Psoas muscle (tissue), 8 donors: ENCODE data around the gene HOXD4. TPM values are rescaled to one million over a fixed set of nuclear protein-coding genes. Genes with fewer than 3 reads are reported as not detected.
A peak's percentile ranks its signal among the peaks of the same experiment; 100 is the strongest.

ENCODE experiments used
- ATAC-seq, 4 donors: fragments of 200-7000 bp; cut with Tn5 transposase; one replicate each; pipeline ENCODE4 v1.9.1; 2020; ENCODE audit warnings: moderate library complexity in 3 of 4, mild to moderate bottlenecking in 2 of 4
- DNase-seq, 2 donors: peaks; one replicate each; pipeline ENCODE4 v3.0.0-alpha.2; 2020
- H3K27ac ChIP-seq: fragments of 200-600 bp; one replicate; pipeline ENCODE4 v1.8.0; 2022
- H3K27me3 ChIP-seq, 3 donors: fragments of 200-600 bp in 1 of 3; one replicate each; pipeline versions ENCODE4 v1.6.1 to v1.8.0; 2013 to 2022; ENCODE audit warnings: low read length in 2 of 3, mild to moderate bottlenecking in 2 of 3, moderate library complexity in 1 of 3; ENCODE audit not compliant: insufficient read depth in 3 of 3
- H3K36me3 ChIP-seq, 2 donors: fragments of 200-600 bp in 1 of 2; one replicate each; pipeline versions ENCODE4 v1.6.1 to v1.8.0; 2013 to 2022; ENCODE audit warnings: low read depth in 1 of 2, mild to moderate bottlenecking in 1 of 2, moderate library complexity in 1 of 2; ENCODE audit not compliant: insufficient read depth in 1 of 2
- H3K4me1 ChIP-seq: fragments of 200-600 bp; one replicate; pipeline ENCODE4 v1.8.0; 2022
- H3K4me3 ChIP-seq: fragments of 200-600 bp; one replicate; pipeline ENCODE4 v1.8.0; 2022; ENCODE audit warnings: mild to moderate bottlenecking
- H3K9me3 ChIP-seq: fragments of 200-600 bp; one replicate; pipeline ENCODE4 v1.8.0; 2022
- WGBS, 3 donors: extraction: QIAGEN DNeasy Blood & Tissue Kit; methylation state at CpG; one replicate each; pipeline versions ENCODE4 v1.1.6 to v1.1.7; 2013; 5-methylcytosine and 5-hydroxymethylcytosine counted together
- intact Hi-C, 2 donors: fragments of 100-400 bp; cut with DNase I; formaldehyde crosslinking; loops; one replicate each; pipeline versions ENCODE4 v1.11.0 to v1.14.2; 2022
- polyA plus RNA-seq, 3 donors: library from polyadenylated mRNA; stranded (reverse); fragments of 200-250 nt; gene quantifications; one replicate each; pipeline ENCODE4 v1.2.3, GENCODE V29; 2013
- total RNA-seq, 4 donors: library from RNA; stranded (reverse); fragmentation: NEBNext Ultra II Directional in 2 of 4; extraction: Animal tissue kit (Norgen Biotek cat#: 25700) in 2 of 4; gene quantifications; one replicate each; pipeline versions ENCODE4 v1.2.1 to v1.2.4, GENCODE V29; 2021 to 2023
- TF ChIP-seq, protein P1 (sequence below): fragments of 200-600 bp; IDR thresholded peaks from one replicate; pipeline ENCODE4 v1.8.0; 2022; ENCODE audit warnings: antibody characterized with exemption
- donor health status: healthy with polysubstance abuse.
- donor health status: DM: no; HTN: no; CAD: no; lungs with moderate emphysema.
- donor health status: Bipolar disorder and iron deficiency.
- donor health status: healthy.
- donor health status: DM: yes; HTN: yes; CAD: no.
- donor health status: DM: no; HTN: no; CAD: no.
- donor health status: DM: no; HTN: no; CAD: no.
- donor health status: DM: yes; HTN: yes; CAD: no.

HOXD4 gene
- total and polyA plus RNA-seq, 7 donors = 0.26 to 4.1 (median 1.2) TPM

DNA sequence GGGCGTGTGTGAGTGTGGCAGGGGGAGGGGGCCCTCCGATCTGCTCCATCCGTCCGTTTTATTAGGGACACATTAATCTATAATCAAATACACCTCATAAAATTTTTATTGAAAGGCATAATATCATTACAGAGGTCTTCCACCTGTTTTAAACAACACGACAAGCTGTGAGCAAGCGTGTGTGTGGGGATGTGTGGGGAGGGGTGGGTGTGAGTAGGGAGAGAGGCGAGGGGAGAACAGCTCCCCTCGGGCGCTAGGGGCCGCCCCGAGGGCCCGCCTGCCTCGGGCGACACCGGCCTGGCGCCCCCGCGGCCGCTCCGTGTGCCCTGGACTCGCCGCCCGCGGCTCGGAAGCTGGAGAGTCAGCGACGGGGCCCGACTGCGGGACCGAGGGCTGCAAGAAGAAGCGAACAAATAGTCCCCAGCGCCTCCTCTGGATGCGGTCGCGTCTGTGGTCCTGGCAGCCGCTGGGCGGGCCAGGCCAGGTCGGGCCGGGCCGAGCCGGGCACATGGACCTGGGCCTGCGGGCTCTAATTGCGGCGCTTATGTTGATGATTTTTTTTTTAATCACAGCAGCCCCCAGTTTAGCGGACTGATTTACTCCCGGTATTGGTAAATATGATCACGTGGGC lies 29.2 kb upstream of the HOXD4 start:
- 1 to 2% (median 1%) methylated on average over 31 to 47 of the region's 47 CpGs for WGBS, 3 donors
- intact Hi-C loops = loop anchor here in 1 of 2 donors (5.0 kb wide), 1 partner anchor 1025 kb away; no protein-coding TSS in a partner anchor
- Histone ChIP-seq H3K4me3 (peak overlapping the region; percentile 83), H3K36me3 (no peaks in the 10 kb centered on the region), H3K9me3 (no peaks in the 10 kb centered on the region), H3K27me3 (peaks cover 3 to 51% (median 34%) of the 10 kb centered on the region in 3 donors), H3K4me1 (peaks cover 4% of the 10 kb centered on the region), H3K27ac (peak overlapping the region; percentile 87)
- ATAC-seq (peak; percentile 52 to 67 (median 58)), DNase-seq (no peak)
- TF ChIP-seq, protein P1, sequence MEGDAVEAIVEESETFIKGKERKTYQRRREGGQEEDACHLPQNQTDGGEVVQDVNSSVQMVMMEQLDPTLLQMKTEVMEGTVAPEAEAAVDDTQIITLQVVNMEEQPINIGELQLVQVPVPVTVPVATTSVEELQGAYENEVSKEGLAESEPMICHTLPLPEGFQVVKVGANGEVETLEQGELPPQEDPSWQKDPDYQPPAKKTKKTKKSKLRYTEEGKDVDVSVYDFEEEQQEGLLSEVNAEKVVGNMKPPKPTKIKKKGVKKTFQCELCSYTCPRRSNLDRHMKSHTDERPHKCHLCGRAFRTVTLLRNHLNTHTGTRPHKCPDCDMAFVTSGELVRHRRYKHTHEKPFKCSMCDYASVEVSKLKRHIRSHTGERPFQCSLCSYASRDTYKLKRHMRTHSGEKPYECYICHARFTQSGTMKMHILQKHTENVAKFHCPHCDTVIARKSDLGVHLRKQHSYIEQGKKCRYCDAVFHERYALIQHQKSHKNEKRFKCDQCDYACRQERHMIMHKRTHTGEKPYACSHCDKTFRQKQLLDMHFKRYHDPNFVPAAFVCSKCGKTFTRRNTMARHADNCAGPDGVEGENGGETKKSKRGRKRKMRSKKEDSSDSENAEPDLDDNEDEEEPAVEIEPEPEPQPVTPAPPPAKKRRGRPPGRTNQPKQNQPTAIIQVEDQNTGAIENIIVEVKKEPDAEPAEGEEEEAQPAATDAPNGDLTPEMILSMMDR = no peak

- ATAC-seq = peak; percentile 75 to 94 (median 90)
- Histone ChIP-seq H3K9me3 (no peaks in the 10 kb centered on the region), H3K27me3 (peaks cover 3 to 45% (median 27%) of the 10 kb centered on the region in 3 donors), H3K4me1 (peaks cover 8% of the 10 kb centered on the region), H3K36me3 (no peaks in the 10 kb centered on the region), H3K4me3 (peak within 1 kb of the TSS; percentile 83), H3K27ac (peak within 1 kb of the TSS; percentile 87)
- 0 to 1% (median 0%) methylated on average over 39 to 84 of the region's 84 CpGs for WGBS, 3 donors
- intact Hi-C loops = loop anchor here in 1 of 2 donors (5.0 kb wide), 1 partner anchor 1024 kb away; no protein-coding TSS in a partner anchor
- peak; percentile 72 to 87 for DNase-seq
- TF ChIP-seq, protein P1 = no peak
These were observed 28.5 kb upstream of the HOXD4 start, which contains the start of gene HOXD9 for GRCh38 chr2:176122683-176123410. Gene HOXD9 (plus strand): TSS chr2:176122719. CDS start chr2:176122769, 50 bp downstream.

DNA sequence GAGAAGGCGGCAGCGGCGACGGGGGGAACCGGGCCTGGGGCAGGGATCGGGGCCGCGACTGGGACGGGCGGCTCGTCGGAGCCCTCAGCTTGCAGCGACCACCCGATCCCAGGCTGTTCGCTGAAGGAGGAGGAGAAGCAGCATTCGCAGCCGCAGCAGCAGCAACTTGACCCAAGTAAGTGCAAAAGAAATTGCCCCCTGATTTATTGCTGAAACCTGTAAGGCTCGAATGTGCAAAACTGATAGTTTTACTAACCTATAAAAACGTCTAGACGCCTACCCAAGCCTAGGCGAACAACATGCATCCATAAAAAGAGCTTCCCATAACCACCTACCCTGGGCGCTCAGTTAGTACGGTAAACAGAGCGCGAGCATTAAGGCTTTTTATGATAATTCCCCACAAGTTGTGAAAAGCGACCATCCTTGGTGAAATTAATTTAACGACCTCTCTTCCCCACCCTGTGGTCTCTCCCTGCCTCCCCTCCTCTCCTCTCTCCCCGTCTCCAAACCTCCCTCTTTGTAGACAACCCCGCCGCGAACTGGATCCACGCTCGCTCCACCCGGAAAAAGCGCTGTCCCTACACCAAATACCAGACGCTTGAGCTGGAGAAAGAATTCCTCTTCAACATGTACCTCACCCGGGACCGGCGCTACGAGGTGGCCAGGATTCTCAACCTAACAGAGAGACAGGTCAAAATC lies 27.8 kb upstream of the HOXD4 start:
- Histone ChIP-seq H3K9me3 (no peaks in the 10 kb centered on the region), H3K27ac (peak overlapping the region; percentile 87), H3K36me3 (no peaks in the 10 kb centered on the region), H3K4me1 (peaks cover 16% of the 10 kb centered on the region), H3K27me3 (peaks cover 3 to 38% (median 21%) of the 10 kb centered on the region in 3 donors), H3K4me3 (peak overlapping the region; percentile 83)
- intact Hi-C loops = loop anchor here in 1 of 2 donors (5.0 kb wide), 1 partner anchor 1024 kb away; no protein-coding TSS in a partner anchor
- no peak for DNase-seq
- ATAC-seq = no peak
- TF ChIP-seq, protein P1 = no peak
- WGBS, 3 donors = 38 to 43% (median 42%) methylated on average over 40 of the region's 40 CpGs

DNA sequence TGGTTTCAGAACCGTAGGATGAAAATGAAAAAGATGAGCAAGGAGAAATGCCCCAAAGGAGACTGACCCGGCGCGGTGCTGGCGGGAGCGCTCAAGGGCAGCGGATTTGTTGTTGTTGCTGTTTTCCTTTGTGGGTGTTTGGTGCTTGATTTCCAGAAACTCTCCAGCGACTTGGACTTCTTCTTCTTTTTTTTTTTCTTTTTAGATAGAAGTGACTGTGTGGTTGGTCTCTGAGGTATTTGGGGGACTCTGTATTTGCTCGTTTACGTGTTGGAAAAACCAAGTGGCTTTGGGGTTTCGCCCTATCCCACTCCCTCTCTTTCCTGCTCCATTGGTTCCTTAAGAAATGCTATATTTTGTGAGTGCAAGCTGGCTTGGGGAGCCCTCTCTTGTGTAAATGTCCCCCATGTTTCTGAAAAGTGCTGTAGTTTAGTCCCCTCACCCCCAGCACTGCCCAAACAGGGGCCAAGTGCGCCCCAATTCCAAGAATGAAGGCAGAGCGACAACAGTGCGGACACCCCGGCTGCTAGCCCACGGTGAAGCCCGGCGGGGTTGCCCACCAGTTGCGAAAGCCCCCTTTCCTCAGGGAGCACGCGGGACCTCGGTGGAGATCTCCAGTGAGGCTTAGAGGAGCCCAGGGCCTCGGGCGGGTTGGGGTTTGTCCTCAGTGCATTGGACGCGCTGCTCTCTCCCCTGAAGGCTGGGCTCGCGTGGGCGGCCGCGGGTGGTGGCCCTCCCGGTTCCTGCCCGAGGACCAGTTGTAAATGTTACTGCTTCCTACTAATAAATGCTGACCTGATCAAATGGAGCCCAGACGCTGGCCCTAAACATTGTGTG lies 27.0 kb upstream of the HOXD4 start:
- no peaks in the 10 kb centered on the region for H3K9me3 ChIP-seq
- H3K36me3 ChIP-seq = no peaks in the 10 kb centered on the region
- H3K4me1 ChIP-seq = peaks cover 18% of the 10 kb centered on the region
- H3K27me3 ChIP-seq = peaks cover 3 to 30% (median 19%) of the 10 kb centered on the region in 3 donors
- TF ChIP-seq, protein P1 = no peak
- 78 to 82% (median 81%) methylated on average over 34 of the region's 34 CpGs for WGBS, 3 donors
- ATAC-seq = no peak
- intact Hi-C loops = loop anchor here in 1 of 2 donors (5.0 kb wide), 1 partner anchor 1023 kb away; no protein-coding TSS in a partner anchor
- H3K27ac ChIP-seq = no peak overlapping the region
- no peak overlapping the region for H3K4me3 ChIP-seq
- no peak for DNase-seq
